ENCODE data around the gene IGSF9B.

Gene IGSF9B

GRCh38 chr11:133990501-133990900 lies 33.7 kb upstream of the IGSF9B start:
- TF ChIP-seq ZFX (IDR thresholded peaks at IDR 0.05): no peak
- TF ChIP-seq, protein P1, sequence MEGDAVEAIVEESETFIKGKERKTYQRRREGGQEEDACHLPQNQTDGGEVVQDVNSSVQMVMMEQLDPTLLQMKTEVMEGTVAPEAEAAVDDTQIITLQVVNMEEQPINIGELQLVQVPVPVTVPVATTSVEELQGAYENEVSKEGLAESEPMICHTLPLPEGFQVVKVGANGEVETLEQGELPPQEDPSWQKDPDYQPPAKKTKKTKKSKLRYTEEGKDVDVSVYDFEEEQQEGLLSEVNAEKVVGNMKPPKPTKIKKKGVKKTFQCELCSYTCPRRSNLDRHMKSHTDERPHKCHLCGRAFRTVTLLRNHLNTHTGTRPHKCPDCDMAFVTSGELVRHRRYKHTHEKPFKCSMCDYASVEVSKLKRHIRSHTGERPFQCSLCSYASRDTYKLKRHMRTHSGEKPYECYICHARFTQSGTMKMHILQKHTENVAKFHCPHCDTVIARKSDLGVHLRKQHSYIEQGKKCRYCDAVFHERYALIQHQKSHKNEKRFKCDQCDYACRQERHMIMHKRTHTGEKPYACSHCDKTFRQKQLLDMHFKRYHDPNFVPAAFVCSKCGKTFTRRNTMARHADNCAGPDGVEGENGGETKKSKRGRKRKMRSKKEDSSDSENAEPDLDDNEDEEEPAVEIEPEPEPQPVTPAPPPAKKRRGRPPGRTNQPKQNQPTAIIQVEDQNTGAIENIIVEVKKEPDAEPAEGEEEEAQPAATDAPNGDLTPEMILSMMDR (conservative IDR thresholded peaks at IDR 0.05): no peak
- H3K27ac ChIP-seq: no peak overlapping the region

GRCh38 chr11:133988686-133989410 lies 32.1 kb upstream of the IGSF9B start:
- H3K27ac ChIP-seq: no peak overlapping the region
- TF ChIP-seq ZFX (IDR thresholded peaks at IDR 0.05): no peak
- TF ChIP-seq, protein P1 (conservative IDR thresholded peaks at IDR 0.05): no peak

- TF ChIP-seq ZFX (IDR thresholded peaks at IDR 0.05): no peak
- TF ChIP-seq, protein P1 (conservative IDR thresholded peaks at IDR 0.05): no peak
- no peak overlapping the region for H3K27ac ChIP-seq
These were observed 30.4 kb upstream of the IGSF9B start for GRCh38 chr11:133987171-133987570.

DNA sequence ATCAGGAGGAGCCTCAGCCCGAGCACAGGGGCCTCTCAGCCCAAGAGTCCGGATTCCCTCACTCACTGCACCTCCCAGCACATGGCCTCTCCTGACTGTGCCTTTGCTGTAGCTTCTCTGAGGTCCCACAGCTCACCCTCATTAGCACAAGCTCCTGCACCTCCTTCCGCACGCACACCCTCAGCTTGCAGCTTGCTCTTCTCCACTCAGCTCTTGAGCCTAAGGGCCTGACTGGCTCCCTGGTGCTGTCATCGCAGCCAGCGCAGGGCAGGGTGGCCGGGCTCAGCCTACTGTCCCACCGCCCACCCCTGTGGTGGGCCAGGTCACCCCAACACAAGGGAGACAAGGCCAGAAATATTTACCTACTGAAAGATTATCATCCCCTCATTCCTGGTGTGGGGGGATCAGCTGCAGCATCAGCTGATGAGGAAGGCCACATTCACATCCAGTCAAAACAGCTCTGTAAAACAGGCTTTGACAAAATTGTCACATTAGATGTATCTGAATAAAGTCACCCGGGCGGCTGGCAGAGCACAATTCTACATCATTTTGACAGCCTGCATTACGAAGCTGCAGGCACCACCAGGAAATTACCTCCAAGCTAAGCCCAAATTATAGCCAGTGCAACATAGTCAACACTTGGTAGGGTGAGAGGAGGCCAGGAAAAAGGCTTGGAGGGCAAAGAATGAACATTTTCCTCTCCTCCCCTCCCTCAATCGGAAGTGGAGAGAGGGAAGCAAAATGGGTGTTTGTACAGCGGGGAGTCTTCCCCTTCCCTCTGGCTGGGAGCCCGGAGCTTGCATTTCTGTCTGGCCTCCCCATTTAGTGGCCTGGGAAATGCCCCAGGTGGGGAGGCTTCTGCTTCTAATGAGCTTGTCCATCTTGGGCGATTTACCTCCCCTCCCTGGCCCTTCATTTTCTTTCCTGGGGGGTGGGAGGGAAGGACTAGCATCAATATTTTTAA lies 29.5 kb upstream of the IGSF9B start:
- no peak for TF ChIP-seq ZFX (IDR thresholded peaks at IDR 0.05)
- TF ChIP-seq, protein P1 (conservative IDR thresholded peaks at IDR 0.05): no peak
- no peak overlapping the region for H3K27ac ChIP-seq

GRCh38 chr11:133984828-133985227 lies 28.1 kb upstream of the IGSF9B start:
- TF ChIP-seq ZFX (IDR thresholded peaks at IDR 0.05): no peak
- TF ChIP-seq, protein P1 (conservative IDR thresholded peaks at IDR 0.05): no peak
- H3K27ac ChIP-seq: no peak overlapping the region

- no peak overlapping the region for H3K27ac ChIP-seq
- TF ChIP-seq ZFX (IDR thresholded peaks at IDR 0.05): no peak
- TF ChIP-seq, protein P1 (conservative IDR thresholded peaks at IDR 0.05): no peak
These were observed 27.0 kb upstream of the IGSF9B start for GRCh38 chr11:133983660-133984316.

Measured in C4-2B (cell line).